Mesenchymal stem cell (in vitro differentiated cells and primary cell): ENCODE measurements around the gene EHD4.

Source experiments
- DNase-seq: peaks from one replicate; pipeline ENCODE4 v3.0.0-alpha.2; 2013
- H2AFZ ChIP-seq: one replicate; pipeline ENCODE4 v1.6.1; 2013; ENCODE audit warnings: low read depth, mild to moderate bottlenecking, control low read depth, inconsistent platforms, low read length, moderate library complexity
- H2AK5ac ChIP-seq: 2 replicates; pipeline ENCODE4 v1.6.1; 2013; ENCODE audit warnings: low read length, moderate library complexity, mild to moderate bottlenecking, inconsistent platforms; ENCODE audit not compliant: severe bottlenecking
- H2BK120ac ChIP-seq: one replicate; pipeline ENCODE4 v1.6.1; 2013; ENCODE audit warnings: low read depth, mild to moderate bottlenecking, inconsistent platforms, low read length, moderate library complexity
- H2BK12ac ChIP-seq, 2 experiments: one replicate each; pipeline ENCODE4 v1.6.1; 2013; ENCODE audit warnings: inconsistent platforms in 2 of 2, low read length in 2 of 2, mild to moderate bottlenecking in 2 of 2, moderate library complexity in 2 of 2, control low read depth in 1 of 2
- H2BK15ac ChIP-seq: one replicate; pipeline ENCODE4 v1.6.1; 2013; ENCODE audit warnings: mild to moderate bottlenecking, low read depth, inconsistent platforms; ENCODE audit not compliant: poor library complexity, severe bottlenecking
- H2BK5ac ChIP-seq: 2 replicates; pipeline ENCODE4 v1.6.1; 2013; ENCODE audit warnings: low read depth, mild to moderate bottlenecking, low read length, control low read depth, inconsistent platforms; ENCODE audit not compliant: poor library complexity, severe bottlenecking
- H3K14ac ChIP-seq, 2 experiments: one replicate each; pipeline ENCODE4 v1.6.1; 2013; ENCODE audit warnings: inconsistent platforms in 2 of 2, low read length in 2 of 2, control low read depth in 1 of 2, mild to moderate bottlenecking in 1 of 2, moderate library complexity in 1 of 2
- H3K18ac ChIP-seq, 2 experiments: one replicate each; pipeline ENCODE4 v1.6.1; 2013; ENCODE audit warnings: inconsistent platforms in 2 of 2, low read length in 2 of 2, control low read depth in 1 of 2, low read depth in 1 of 2, mild to moderate bottlenecking in 1 of 2
- H3K23ac ChIP-seq, 2 experiments: one replicate each; pipeline ENCODE4 v1.6.1; 2013; ENCODE audit warnings: inconsistent platforms in 2 of 2, low read length in 2 of 2, mild to moderate bottlenecking in 2 of 2, moderate library complexity in 2 of 2, control low read depth in 1 of 2
- H3K27ac ChIP-seq: 2 replicates; pipeline ENCODE4 v1.5.1; 2013; ENCODE audit warnings: mild to moderate bottlenecking, moderate library complexity, low read length, control low read depth, inconsistent platforms; ENCODE audit not compliant: poor library complexity, severe bottlenecking
- H3K27me3 ChIP-seq, 2 experiments: 2 replicates each; pipeline versions ENCODE4 v1.6.1 to v1.7.0; 2013; ENCODE audit warnings: low read length in 2 of 2, mild to moderate bottlenecking in 2 of 2, moderate library complexity in 2 of 2, control low read depth in 1 of 2, inconsistent platforms in 1 of 2; ENCODE audit not compliant: control insufficient read depth in 1 of 2, insufficient read depth in 1 of 2
- H3K36me3 ChIP-seq, 2 experiments: 2 replicates each; pipeline versions ENCODE4 v1.6.1 to v1.7.0; 2013; ENCODE audit warnings: low read length in 2 of 2, control low read depth in 1 of 2, inconsistent platforms in 1 of 2, low read depth in 1 of 2, mild to moderate bottlenecking in 1 of 2; ENCODE audit not compliant: insufficient read depth in 2 of 2, control insufficient read depth in 1 of 2
- H3K4ac ChIP-seq, 2 experiments: one replicate each; pipeline ENCODE4 v1.6.1; 2013; ENCODE audit warnings: inconsistent platforms in 2 of 2, low read length in 2 of 2, mild to moderate bottlenecking in 2 of 2, moderate library complexity in 2 of 2, control low read depth in 1 of 2, low read depth in 1 of 2
- H3K4me1 ChIP-seq: 2 replicates; pipeline ENCODE4 v1.6.1; 2013; ENCODE audit warnings: low read depth, low read length, control low read depth; ENCODE audit not compliant: control insufficient read depth, insufficient read depth
- H3K4me2 ChIP-seq: 2 replicates; pipeline ENCODE4 v1.6.1; 2013; ENCODE audit warnings: low read length, mild to moderate bottlenecking, inconsistent platforms; ENCODE audit not compliant: poor library complexity, severe bottlenecking
- H3K4me3 ChIP-seq, 2 experiments: 2 replicates each; pipeline versions ENCODE4 v1.5.1 to v1.7.0; 2013; ENCODE audit warnings: low read length in 2 of 2, mild to moderate bottlenecking in 2 of 2, control low read depth in 1 of 2, low read depth in 1 of 2; ENCODE audit not compliant: insufficient read depth in 1 of 2
- H3K79me1 ChIP-seq: replicated peaks from 2 replicates; pipeline ENCODE4 v1.6.1; 2013; ENCODE audit warnings: mild to moderate bottlenecking, control low read depth, low read length, inconsistent platforms; ENCODE audit not compliant: poor library complexity, severe bottlenecking
- H3K9ac ChIP-seq: 2 replicates; pipeline ENCODE4 v1.7.0; 2013; ENCODE audit warnings: mild to moderate bottlenecking, low read length, moderate library complexity
- H3K9me3 ChIP-seq: 2 replicates; pipeline ENCODE4 v1.7.0; 2013; ENCODE audit warnings: mild to moderate bottlenecking, low read length; ENCODE audit not compliant: control insufficient read depth
- H4K8ac ChIP-seq: one replicate; pipeline ENCODE4 v1.6.1; 2013; ENCODE audit warnings: inconsistent platforms, mild to moderate bottlenecking, low read length, moderate library complexity
- H4K91ac ChIP-seq: one replicate; pipeline ENCODE4 v1.6.1; 2013; ENCODE audit warnings: mild to moderate bottlenecking, low read length, inconsistent platforms
- WGBS: methylation state at CpG from one replicate; pipeline ENCODE4 v1.1.7; 2013; ENCODE audit warnings: mixed read lengths; 5-methylcytosine and 5-hydroxymethylcytosine counted together

Gene EHD4

DNA sequence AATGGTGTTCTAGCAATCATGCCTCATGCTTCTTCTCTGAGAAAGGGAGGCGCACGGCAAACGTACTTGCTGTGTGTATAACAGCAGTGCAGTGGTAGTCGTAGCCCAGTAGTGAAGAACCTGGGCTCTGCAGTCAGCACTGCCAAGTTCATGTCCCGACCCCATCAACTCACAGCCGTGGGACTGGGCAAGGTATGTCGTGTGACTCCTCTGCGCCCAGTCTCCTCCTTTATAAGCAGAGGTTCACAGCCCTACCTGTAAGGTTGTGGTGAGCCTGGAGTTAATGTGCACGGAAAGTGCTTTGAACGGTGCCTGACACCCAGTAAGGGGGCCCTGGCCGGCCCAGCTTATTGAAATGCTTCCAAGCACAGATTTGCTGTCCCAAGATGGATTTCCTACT is 26.6 kb downstream of the EHD4 start:
- Histone ChIP-seq H3K14ac (no peak overlapping the region), H2BK12ac (peak overlapping the region in 1 of 2 experiments; percentile 22), H3K27ac (peak overlapping the region; percentile 99), H2AFZ (no peak overlapping the region), H3K4me2 (no peak overlapping the region), H2BK120ac (no peak overlapping the region), H3K4ac (peak overlapping the region in 1 of 2 experiments; percentile 53), H4K91ac (peak overlapping the region; percentile 73), H3K9ac (no peak overlapping the region), H3K79me1 (no peaks in the 10 kb centered on the region), H2BK5ac (peak overlapping the region; percentile 33), H2BK15ac (no peak overlapping the region), H3K27me3 (no peaks in the 10 kb centered on the region), H4K8ac (peak overlapping the region; percentile 7), H3K18ac (peak overlapping the region; percentile 35 to 67), H3K4me3 (no peak overlapping the region), H2AK5ac (peak overlapping the region; percentile 10), H3K36me3 (peaks cover 5 to 31% of the 10 kb centered on the region in 2 experiments), H3K4me1 (peaks cover 56% of the 10 kb centered on the region), H3K9me3 (no peaks in the 10 kb centered on the region), H3K23ac (no peak overlapping the region)
- DNase-seq, result no peak
- 87% methylated on average over 11 of the region's 11 CpGs for WGBS

DNA sequence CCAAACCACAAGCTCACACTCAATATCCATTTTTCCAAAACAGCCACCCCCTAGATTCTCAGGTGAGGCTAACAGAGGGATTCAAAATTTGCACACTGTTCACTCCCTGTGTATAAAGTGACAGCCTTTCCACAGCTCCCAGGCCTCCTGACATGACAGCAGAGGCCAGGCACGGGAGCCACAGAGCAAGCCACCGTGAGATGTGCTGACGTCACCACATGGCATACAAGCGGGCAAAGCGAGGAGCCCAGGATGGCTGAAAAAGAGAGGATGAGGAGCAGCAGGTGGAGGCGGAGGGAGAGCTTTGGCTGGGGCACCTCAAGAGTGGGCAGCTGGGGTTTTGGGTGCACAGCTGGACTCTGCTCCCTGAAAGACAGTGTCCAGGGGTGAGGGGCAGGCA is 27.1 kb downstream of the EHD4 start:
- H2BK15ac ChIP-seq, result no peak overlapping the region
- peak overlapping the region; percentile 10 for H2AK5ac ChIP-seq
- H2BK120ac ChIP-seq, result peak overlapping the region; percentile 1
- H4K8ac ChIP-seq, result no peak overlapping the region
- peak overlapping the region; percentile 99 for H3K27ac ChIP-seq
- no peak for DNase-seq
- no peaks in the 10 kb centered on the region for H3K79me1 ChIP-seq
- H3K4me2 ChIP-seq, result no peak overlapping the region
- no peak overlapping the region for H2AFZ ChIP-seq
- peaks cover 57% of the 10 kb centered on the region for H3K4me1 ChIP-seq
- H2BK5ac ChIP-seq, result peak overlapping the region; percentile 33
- no peak overlapping the region for H3K23ac ChIP-seq
- peak overlapping the region; percentile 0 to 22 for H2BK12ac ChIP-seq
- H4K91ac ChIP-seq, result peak overlapping the region; percentile 73
- peak overlapping the region in 1 of 2 experiments; percentile 25 for H3K4ac ChIP-seq
- peak overlapping the region; percentile 52 for H3K9ac ChIP-seq
- no peaks in the 10 kb centered on the region for H3K9me3 ChIP-seq
- H3K27me3 ChIP-seq, result no peaks in the 10 kb centered on the region
- H3K36me3 ChIP-seq, result peaks cover 5 to 34% of the 10 kb centered on the region in 2 experiments
- H3K4me3 ChIP-seq, result no peak overlapping the region
- peak overlapping the region in 1 of 2 experiments; percentile 67 for H3K18ac ChIP-seq
- no peak overlapping the region for H3K14ac ChIP-seq
- WGBS, result 78% methylated on average over 6 of the region's 6 CpGs

GRCh38 chr15:41944313-41944940 is 27.9 kb downstream of the EHD4 start:
- peak; percentile 91 for DNase-seq
- H2BK120ac ChIP-seq, result peak overlapping the region; percentile 1
- H3K9me3 ChIP-seq, result no peaks in the 10 kb centered on the region
- H2AK5ac ChIP-seq, result peak overlapping the region; percentile 99
- H4K91ac ChIP-seq, result peak overlapping the region; percentile 73
- H3K23ac ChIP-seq, result no peak overlapping the region
- WGBS, result 5% methylated on average over 7 of the region's 8 CpGs
- peaks cover 58% of the 10 kb centered on the region for H3K4me1 ChIP-seq
- H3K27ac ChIP-seq, result peak overlapping the region; percentile 99
- no peak overlapping the region for H3K4me2 ChIP-seq
- H3K4ac ChIP-seq, result peak overlapping the region in 1 of 2 experiments; percentile 93
- peak overlapping the region; percentile 52 for H3K9ac ChIP-seq
- H3K36me3 ChIP-seq, result peaks cover 5 to 38% of the 10 kb centered on the region in 2 experiments
- peak overlapping the region; percentile 99 for H2BK5ac ChIP-seq
- H2BK15ac ChIP-seq, result no peak overlapping the region
- H4K8ac ChIP-seq, result peak overlapping the region; percentile 85
- no peaks in the 10 kb centered on the region for H3K79me1 ChIP-seq
- H3K14ac ChIP-seq, result no peak overlapping the region
- H2AFZ ChIP-seq, result no peak overlapping the region
- H3K18ac ChIP-seq, result peak overlapping the region; percentile 85 to 90
- H3K4me3 ChIP-seq, result peak overlapping the region in 1 of 2 experiments; percentile 45
- peak overlapping the region in 1 of 2 experiments; percentile 72 for H2BK12ac ChIP-seq
- no peaks in the 10 kb centered on the region for H3K27me3 ChIP-seq

- Histone ChIP-seq H2BK5ac (peak overlapping the region; percentile 99), H3K18ac (peak overlapping the region; percentile 85 to 90)
These were observed 28.6 kb downstream of the EHD4 start for GRCh38 chr15:41943543-41944312.

More at GRCh38 chr15:41943543-41944312, 28.6 kb downstream of the EHD4 start:
- Histone ChIP-seq H2BK12ac (peak overlapping the region; percentile 16 to 65), H3K36me3 (peaks cover 5 to 37% of the 10 kb centered on the region in 2 experiments), H2AK5ac (peak overlapping the region; percentile 99), H3K9ac (peak overlapping the region; percentile 52), H3K4ac (peak overlapping the region; percentile 90 to 93), H2BK120ac (peak overlapping the region; percentile 82), H4K91ac (peak overlapping the region; percentile 94), H3K9me3 (no peaks in the 10 kb centered on the region), H3K14ac (peak overlapping the region in 1 of 2 experiments; percentile 45), H3K4me2 (no peak overlapping the region), H3K27me3 (no peaks in the 10 kb centered on the region), H3K4me1 (peaks cover 58% of the 10 kb centered on the region), H2AFZ (no peak overlapping the region), H4K8ac (peak overlapping the region; percentile 85), H3K4me3 (peak overlapping the region in 1 of 2 experiments; percentile 17), H3K27ac (peak overlapping the region; percentile 99), H3K79me1 (no peaks in the 10 kb centered on the region), H2BK15ac (peak overlapping the region; percentile 45), H3K23ac (no peak overlapping the region)
- 50% methylated on average over 6 of the region's 6 CpGs for WGBS
- DNase-seq, result no peak
